Muscle layer of colon (tissue), 2 donors: ENCODE measurements around the gene AICDA.

Source experiments
- H3K27ac ChIP-seq: one replicate; pipeline ENCODE4 v1.7.0; 2013; ENCODE audit warnings: low read depth, mild to moderate bottlenecking, low read length, moderate library complexity
- H3K27me3 ChIP-seq, 2 donors: one replicate each; pipeline ENCODE4 v1.7.0; 2013; ENCODE audit warnings: low read length in 2 of 2, mild to moderate bottlenecking in 2 of 2; ENCODE audit not compliant: insufficient read depth in 2 of 2, control insufficient read depth in 1 of 2
- H3K36me3 ChIP-seq: one replicate; pipeline ENCODE4 v1.7.0; 2013; ENCODE audit warnings: mild to moderate bottlenecking, low read length; ENCODE audit not compliant: insufficient read depth
- H3K4me1 ChIP-seq: one replicate; pipeline ENCODE4 v1.7.0; 2013; ENCODE audit warnings: mild to moderate bottlenecking, low read length; ENCODE audit not compliant: insufficient read depth
- H3K4me3 ChIP-seq, 2 donors: one replicate each; pipeline ENCODE4 v1.7.0; 2013; ENCODE audit warnings: low read length in 2 of 2, low read depth in 1 of 2, mild to moderate bottlenecking in 1 of 2, moderate library complexity in 1 of 2
- H3K9ac ChIP-seq: one replicate; pipeline ENCODE4 v1.7.0; 2013; ENCODE audit warnings: low read length
- H3K9me3 ChIP-seq: one replicate; pipeline ENCODE4 v1.7.0; 2013; ENCODE audit warnings: mild to moderate bottlenecking, low read length
- donor health status: abdominal sarcoma.
- donor health status: Adenocarcinoma of cecum.

Gene AICDA

DNA sequence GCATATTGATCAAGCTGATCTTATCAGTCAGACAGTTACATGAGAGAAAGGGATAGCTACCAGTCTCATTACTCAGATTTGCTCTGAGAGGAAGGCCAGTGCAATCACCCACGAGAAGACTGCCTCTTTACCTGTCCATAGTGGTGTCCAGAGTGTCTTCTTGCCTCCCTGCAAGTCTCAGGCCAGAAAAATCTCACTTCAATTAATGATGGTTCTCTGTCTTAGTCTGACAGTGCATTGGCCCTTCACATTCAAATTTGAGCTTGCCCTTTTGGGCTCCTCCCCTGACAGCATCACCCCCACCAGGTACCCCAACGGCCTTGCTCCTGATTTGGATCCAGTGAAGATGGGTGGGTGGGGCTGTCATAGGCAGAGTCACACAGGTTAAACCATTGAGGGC is at the start of gene AICDA:
AICDA (minus strand) TSS at position 231 of the 400 bp plus-strand sequence; CDS start at position 139, 92 bp downstream.
- Histone ChIP-seq H3K36me3 (no peaks in the 10 kb centered on the region), H3K27ac (no peak within 1 kb of the TSS), H3K4me1 (no peaks in the 10 kb centered on the region), H3K4me3 (no peak within 1 kb of the TSS), H3K27me3 (no peaks in the 10 kb centered on the region), H3K9me3 (no peaks in the 10 kb centered on the region), H3K9ac (no peak within 1 kb of the TSS)

DNA sequence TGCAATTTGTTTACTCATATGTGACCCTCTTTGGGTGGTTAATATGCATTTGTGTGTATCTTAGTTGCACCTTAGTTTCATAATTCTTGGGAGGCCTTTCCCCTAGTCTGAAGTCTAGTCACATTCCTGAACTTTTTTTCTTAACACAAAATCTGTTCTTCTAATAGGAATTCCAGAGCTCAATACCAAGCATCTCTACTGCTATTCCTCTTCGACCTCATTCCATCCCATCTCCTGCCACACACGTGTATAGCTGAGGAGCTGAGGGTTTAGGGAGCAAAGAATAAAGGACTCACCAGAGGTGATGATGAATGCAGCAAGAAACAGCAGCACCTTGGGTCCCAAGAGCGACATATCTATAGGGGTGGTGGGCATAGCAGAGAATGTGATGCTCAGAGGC is 49.1 kb upstream of the AICDA start:
- no peak overlapping the region for H3K27ac ChIP-seq
- H3K36me3 ChIP-seq = no peaks in the 10 kb centered on the region
- H3K27me3 ChIP-seq = no peaks in the 10 kb centered on the region
- H3K4me1 ChIP-seq = peaks cover 12% of the 10 kb centered on the region
- no peak overlapping the region for H3K9ac ChIP-seq
- H3K9me3 ChIP-seq = no peaks in the 10 kb centered on the region
- H3K4me3 ChIP-seq = peak overlapping the region in 1 of 2 donors; percentile 0

DNA sequence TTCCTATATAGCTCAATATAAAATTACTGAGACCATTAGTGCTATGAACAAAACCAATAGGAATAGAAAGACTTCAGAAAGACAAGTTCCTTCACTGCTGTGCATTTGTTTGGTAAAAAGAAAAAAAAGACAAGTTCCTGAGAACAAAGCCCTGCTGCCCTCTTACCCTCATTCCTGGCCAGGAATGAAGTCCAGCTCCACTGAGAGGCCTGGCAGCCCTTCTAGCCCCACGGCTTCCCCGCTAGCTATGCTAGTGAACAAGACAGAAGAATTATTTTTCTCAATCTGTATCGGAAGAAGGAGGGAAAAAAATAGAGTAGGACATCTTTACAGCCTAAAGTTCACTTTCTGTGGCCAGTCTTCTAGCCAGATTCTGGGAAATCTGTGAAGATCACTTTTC is 48.4 kb upstream of the AICDA start:
- H3K9me3 ChIP-seq = no peaks in the 10 kb centered on the region
- peaks cover 12% of the 10 kb centered on the region for H3K4me1 ChIP-seq
- H3K36me3 ChIP-seq = no peaks in the 10 kb centered on the region
- H3K9ac ChIP-seq = no peak overlapping the region
- no peak overlapping the region for H3K4me3 ChIP-seq
- no peaks in the 10 kb centered on the region for H3K27me3 ChIP-seq
- H3K27ac ChIP-seq = no peak overlapping the region

DNA sequence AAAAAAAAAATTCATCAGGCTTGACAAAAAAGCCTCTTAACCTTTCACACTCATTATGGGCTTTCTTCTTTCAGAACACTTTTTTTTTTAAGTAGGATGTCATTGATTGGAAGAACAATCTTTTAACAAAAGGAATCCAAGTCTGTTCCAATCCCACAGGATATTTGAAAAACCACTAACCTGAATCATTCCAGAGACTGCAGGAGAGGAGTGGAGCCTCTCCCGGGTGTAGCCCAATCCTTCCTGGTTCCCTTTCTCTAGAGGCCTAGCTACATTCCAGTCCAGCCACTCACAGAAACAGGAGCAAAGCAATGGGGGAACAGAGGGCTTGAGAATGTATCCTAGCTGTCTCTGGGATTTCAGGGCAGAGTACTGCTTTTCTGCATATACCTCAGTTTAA is 45.7 kb upstream of the AICDA start:
- no peak overlapping the region for H3K4me3 ChIP-seq

DNA sequence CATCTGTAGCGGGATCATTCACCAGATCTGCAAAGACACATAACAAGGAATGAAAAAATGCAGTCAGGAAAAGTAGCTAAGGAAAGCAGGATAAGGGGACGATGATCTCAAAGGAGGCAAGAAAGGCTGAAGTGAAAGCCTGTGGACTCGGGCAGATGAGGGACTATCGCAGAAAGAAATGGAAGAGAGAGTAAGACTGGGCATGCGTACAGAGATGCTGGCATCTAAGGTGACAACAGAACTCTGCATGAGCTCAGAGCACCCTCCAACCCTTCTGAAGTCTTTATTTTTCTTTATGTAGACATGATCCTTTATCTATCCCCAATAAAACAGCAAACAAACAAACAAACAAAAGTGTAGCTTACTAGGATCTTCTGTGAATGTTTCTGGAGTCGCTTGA is 42.8 kb upstream of the AICDA start:
- no peaks in the 10 kb centered on the region for H3K36me3 ChIP-seq
- no peak overlapping the region for H3K4me3 ChIP-seq
- H3K4me1 ChIP-seq = no peaks in the 10 kb centered on the region
- no peaks in the 10 kb centered on the region for H3K9me3 ChIP-seq
- no peak overlapping the region for H3K27ac ChIP-seq
- H3K9ac ChIP-seq = no peak overlapping the region
- no peaks in the 10 kb centered on the region for H3K27me3 ChIP-seq

More for the DNA sequence above, 45.7 kb upstream of the AICDA start:
- Histone ChIP-seq H3K27me3 (no peaks in the 10 kb centered on the region), H3K4me1 (no peaks in the 10 kb centered on the region), H3K9ac (no peak overlapping the region), H3K9me3 (no peaks in the 10 kb centered on the region), H3K27ac (no peak overlapping the region), H3K36me3 (no peaks in the 10 kb centered on the region)

DNA sequence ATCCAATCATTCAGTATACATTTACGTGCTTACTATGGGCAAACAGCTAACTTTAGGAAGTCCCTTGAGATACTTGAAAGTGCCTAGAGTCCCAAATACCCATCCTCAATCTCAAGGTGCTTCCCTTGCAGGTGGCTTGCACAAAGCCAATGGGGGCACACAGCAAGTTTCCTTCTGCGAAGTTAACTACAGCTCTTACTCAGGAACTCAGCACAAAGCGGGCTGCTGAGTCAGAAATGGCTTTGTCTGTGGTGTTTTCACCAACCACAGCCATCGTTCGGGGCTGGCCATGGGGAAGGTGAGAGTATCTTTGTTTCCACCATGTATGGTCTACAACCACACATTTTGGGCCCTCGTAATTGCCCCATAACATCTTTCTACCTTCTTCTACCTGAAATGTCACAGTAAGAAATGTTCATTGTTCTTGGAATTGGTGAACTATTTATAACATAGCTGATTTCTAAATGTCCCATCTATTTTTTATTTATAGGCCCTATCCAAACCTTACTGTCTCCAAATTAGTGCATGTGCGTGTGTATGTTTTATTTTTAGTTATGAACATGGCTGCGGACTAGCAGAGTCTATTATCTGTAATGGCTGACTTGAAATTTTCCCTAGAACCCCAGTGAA is 36.0 kb upstream of the AICDA start:
- Histone ChIP-seq H3K27me3 (no peaks in the 10 kb centered on the region), H3K4me3 (no peak overlapping the region), H3K9me3 (no peaks in the 10 kb centered on the region), H3K9ac (no peak overlapping the region), H3K4me1 (no peaks in the 10 kb centered on the region), H3K36me3 (no peaks in the 10 kb centered on the region), H3K27ac (no peak overlapping the region)

DNA sequence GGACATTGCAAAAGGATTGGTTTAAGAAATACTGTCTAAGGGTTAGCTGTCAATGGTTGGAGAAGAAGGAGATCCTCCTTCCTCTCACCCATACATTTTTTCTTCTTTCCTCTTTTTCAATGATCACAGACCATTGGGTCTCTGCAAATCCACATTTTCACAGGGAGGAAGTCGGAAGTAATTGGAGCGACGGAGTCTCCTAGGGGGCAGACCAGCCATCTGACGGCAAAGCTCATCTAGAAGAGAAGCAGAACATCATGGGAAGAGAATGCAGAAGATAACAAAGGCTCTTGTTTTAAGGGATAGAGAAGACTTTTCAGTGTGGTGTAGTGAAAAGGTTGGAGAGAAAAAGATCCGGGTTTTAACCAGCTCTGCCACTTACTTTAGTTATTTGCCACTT is 35.3 kb upstream of the AICDA start:
- no peak overlapping the region for H3K27ac ChIP-seq

DNA sequence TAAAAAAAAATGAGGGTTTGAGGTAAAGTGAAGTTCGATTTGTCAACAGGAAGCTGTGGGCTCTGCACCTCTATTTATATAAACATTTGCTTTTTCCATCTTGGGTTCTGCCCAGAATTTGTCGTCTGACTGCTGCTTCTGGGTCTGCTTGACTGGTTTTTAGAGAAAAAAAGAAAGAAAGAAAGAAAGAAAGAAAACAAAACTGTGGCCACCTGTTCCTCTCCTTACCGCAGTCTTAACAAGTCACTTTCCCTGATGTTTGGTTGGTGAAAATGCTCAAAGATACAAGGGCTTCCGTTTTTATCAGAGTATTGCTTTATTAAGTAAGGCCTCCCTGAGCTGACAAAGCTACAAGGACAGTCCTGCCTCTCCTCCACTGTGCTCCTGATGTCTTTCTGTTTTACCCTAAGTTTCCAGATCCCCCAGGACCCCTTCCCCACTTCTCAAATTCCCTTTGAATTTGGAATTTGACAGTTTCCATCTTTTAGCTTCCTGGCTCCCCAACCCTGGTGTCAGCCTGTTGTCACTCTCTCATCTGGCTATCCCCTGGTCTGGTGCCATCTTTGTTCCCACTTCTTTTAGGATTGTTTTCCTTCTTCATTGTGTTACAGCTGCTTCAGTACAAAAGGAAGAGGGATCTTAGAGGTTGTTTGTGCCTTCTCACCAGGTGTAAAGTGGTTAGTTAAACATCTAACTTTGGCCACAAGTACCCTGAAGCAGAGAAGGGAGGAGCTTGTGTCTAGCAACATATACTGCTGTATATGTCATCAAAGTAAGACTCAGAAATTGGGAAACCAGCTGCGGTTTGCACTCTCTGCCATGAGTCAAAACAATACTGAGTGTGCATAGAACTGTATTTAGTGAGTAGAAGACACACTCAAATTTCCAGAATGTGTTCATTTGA is 31.9 kb upstream of the AICDA start:
- Histone ChIP-seq H3K27ac (no peak overlapping the region), H3K9ac (no peak overlapping the region)

More for the DNA sequence above, 35.3 kb upstream of the AICDA start:
- Histone ChIP-seq H3K9me3 (no peaks in the 10 kb centered on the region), H3K27me3 (no peaks in the 10 kb centered on the region), H3K4me3 (no peak overlapping the region), H3K36me3 (no peaks in the 10 kb centered on the region), H3K4me1 (no peaks in the 10 kb centered on the region), H3K9ac (no peak overlapping the region)

DNA sequence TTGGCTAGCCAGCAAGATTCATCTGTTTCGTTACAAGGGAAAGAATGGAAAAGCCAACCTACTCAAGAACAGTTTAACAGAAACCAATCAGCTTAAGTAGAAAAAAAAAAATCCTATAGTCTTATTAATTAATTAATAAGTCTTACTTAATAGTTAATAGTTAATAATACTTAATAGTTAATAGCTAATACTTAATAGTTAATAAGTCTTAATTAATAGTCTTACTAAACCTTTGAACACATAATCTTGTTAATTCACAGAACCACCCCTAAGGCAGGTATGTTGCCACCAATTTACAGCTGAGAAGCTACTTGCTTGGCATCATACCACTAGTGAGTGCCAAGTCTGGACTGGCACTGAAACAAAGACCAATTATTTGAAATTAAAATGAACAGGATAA is 30.1 kb upstream of the AICDA start:
- no peaks in the 10 kb centered on the region for H3K4me1 ChIP-seq
- H3K9ac ChIP-seq = no peak overlapping the region
- H3K36me3 ChIP-seq = no peaks in the 10 kb centered on the region
- no peak overlapping the region for H3K4me3 ChIP-seq
- no peaks in the 10 kb centered on the region for H3K9me3 ChIP-seq
- no peak overlapping the region for H3K27ac ChIP-seq
- H3K27me3 ChIP-seq = no peaks in the 10 kb centered on the region

More for the DNA sequence above, 31.9 kb upstream of the AICDA start:
- Histone ChIP-seq H3K4me3 (no peak overlapping the region), H3K9me3 (no peaks in the 10 kb centered on the region), H3K36me3 (no peaks in the 10 kb centered on the region), H3K4me1 (no peaks in the 10 kb centered on the region), H3K27me3 (no peaks in the 10 kb centered on the region)

DNA sequence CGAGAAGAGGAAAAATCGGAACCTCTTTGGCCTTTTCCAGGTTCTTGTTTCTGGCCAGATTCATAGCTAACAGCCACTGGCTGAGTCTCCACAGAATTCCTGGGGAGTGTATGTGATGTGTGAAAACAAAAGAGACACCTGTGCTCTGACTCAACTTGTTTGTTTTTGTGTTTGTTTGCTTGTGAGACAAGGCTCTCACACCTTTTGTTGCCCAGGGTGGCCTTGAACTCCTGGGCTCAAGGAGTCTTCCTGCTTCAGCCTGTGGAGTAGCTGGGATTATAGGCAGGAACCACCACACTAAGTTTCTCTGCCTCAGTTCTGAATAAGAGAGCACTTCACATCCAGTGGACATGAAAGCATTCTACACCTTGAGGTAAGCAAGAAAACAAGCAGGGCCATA is 27.3 kb upstream of the AICDA start:
- Histone ChIP-seq H3K27ac (no peak overlapping the region), H3K4me3 (no peak overlapping the region), H3K9me3 (no peaks in the 10 kb centered on the region), H3K9ac (no peak overlapping the region), H3K36me3 (no peaks in the 10 kb centered on the region), H3K27me3 (no peaks in the 10 kb centered on the region), H3K4me1 (no peaks in the 10 kb centered on the region)

DNA sequence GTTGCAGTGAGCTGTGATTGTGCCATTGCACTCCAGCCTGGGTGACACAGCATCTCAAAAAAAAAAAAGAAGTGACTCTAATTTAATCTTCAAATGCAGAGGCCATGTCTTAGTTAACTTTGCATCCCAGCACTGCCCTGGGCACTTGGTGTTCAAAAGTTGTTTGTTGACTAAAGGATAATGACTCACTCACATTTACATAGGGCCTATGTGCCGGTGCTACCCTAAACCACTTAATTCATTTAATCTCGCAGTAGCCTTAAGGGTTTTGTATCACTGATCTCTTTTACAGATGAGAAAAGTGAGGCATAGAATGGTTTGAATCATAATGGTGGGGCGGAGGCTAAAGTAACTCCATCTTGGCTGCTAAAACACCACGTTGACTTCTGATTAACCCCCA is 26.3 kb upstream of the AICDA start:
- Histone ChIP-seq H3K27me3 (no peaks in the 10 kb centered on the region), H3K9me3 (no peaks in the 10 kb centered on the region), H3K9ac (no peak overlapping the region), H3K36me3 (no peaks in the 10 kb centered on the region), H3K4me1 (no peaks in the 10 kb centered on the region), H3K27ac (no peak overlapping the region), H3K4me3 (no peak overlapping the region)
